WI38 (cell line): ENCODE data around the gene RHO.

Experiments used
- H3K4me3 ChIP-seq: 2 replicates; pipeline ENCODE4 v1.5.1; 2011; ENCODE audit warnings: low read depth, mild to moderate bottlenecking, control low read depth, low read length
- CTCF ChIP-seq: IDR thresholded peaks from 2 replicates; pipeline ENCODE4 v1.5.1; 2012; ENCODE audit warnings: low read depth, mild to moderate bottlenecking, control low read depth, low read length

RHO gene

DNA sequence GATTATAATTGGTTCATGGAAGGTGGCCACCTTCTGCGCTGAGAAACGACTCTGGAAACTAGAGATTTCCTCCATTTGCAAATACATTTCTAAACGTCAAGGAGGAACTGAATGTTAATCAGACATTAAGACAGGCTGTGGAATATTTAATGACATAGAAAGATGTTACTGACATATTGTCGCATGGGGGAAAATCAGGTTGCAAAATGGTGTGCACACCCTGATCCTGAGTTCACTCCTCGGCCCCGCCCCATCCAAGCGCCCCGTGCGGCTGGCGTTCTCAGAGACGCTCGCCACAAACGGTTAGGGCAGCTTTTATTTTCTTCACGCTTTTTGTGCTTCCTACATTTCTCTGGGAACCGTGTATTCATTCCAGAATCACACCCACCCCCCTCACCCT is 25.3 kb downstream of the RHO start:
- no peak for TF ChIP-seq CTCF
- H3K4me3 ChIP-seq: no peak overlapping the region

GRCh38 chr3:129554356-129555152 is 26.1 kb downstream of the RHO start:
- no peak for TF ChIP-seq CTCF
- no peak overlapping the region for H3K4me3 ChIP-seq

- H3K4me3 ChIP-seq: no peak overlapping the region
- no peak for TF ChIP-seq CTCF
These were observed 26.7 kb downstream of the RHO start for GRCh38 chr3:129555153-129555550.

DNA sequence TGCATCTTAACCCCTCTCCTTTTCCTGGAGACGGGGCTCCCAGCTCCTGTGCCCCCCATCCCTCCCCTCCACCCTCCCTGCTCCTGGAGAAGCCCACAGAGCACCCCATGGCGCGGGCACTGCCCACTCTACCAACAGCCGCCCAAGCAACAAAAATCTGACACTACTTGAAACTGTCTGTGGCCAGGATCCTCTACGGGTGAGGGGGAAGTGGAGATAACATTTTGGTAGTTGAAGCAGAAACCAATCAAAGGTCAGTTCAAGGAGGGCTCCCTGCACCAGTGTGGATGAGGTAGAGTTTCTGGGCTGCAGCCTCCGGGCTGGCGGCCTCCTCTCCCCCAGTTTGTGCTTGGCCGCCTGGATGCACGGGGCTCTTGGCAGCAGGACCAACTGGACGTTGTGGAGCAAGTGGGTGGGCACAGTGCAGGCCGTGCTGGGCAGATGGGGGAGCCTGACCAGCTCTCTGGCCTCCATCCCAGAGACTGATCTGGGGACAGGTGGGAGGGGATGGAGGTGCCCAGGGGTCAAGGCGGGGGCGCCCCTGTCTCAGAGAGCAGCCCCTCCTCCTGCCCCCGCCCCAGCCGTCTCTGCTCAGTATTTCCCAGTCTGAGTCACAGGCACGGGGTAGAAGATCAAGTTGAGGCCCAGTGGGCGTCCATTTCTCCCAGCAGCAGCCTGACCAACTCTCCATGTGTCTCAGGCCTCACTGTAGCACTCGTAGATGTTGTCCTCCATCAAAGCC is 27.3 kb downstream of the RHO start:
- TF ChIP-seq CTCF: no peak
- H3K4me3 ChIP-seq: no peak overlapping the region

DNA sequence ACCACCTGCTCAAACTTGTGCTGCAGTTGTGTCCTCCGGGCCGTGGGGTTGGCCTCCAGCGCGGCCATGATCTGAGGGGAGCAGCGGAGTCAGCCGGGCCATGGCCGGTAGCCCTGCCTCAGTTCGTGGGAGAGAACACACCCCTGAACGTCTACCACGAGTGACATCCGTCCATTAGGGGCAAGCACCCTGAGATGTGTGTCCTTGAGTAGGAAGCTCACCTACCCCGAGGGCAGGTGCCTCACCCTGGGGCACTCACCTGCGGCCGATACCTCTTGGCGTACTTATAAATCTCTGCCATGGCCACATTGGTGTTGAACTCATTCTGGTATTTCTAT is 27.9 kb downstream of the RHO start:
- TF ChIP-seq CTCF: no peak
- H3K4me3 ChIP-seq: no peak overlapping the region

GRCh38 chr3:129556890-129557547 is 28.6 kb downstream of the RHO start:
- H3K4me3 ChIP-seq: no peak overlapping the region
- no peak for TF ChIP-seq CTCF

GRCh38 chr3:129557548-129557894 is 29.1 kb downstream of the RHO start:
- no peak overlapping the region for H3K4me3 ChIP-seq
- no peak for TF ChIP-seq CTCF
